ENCODE results near the gene BOLA3.
"Not testable (repeated sequence)": the region's sequence is repeated elsewhere in the genome, so short reads cannot be mapped to it uniquely, and the experiment has no call there.

The BOLA3 gene

DNA sequence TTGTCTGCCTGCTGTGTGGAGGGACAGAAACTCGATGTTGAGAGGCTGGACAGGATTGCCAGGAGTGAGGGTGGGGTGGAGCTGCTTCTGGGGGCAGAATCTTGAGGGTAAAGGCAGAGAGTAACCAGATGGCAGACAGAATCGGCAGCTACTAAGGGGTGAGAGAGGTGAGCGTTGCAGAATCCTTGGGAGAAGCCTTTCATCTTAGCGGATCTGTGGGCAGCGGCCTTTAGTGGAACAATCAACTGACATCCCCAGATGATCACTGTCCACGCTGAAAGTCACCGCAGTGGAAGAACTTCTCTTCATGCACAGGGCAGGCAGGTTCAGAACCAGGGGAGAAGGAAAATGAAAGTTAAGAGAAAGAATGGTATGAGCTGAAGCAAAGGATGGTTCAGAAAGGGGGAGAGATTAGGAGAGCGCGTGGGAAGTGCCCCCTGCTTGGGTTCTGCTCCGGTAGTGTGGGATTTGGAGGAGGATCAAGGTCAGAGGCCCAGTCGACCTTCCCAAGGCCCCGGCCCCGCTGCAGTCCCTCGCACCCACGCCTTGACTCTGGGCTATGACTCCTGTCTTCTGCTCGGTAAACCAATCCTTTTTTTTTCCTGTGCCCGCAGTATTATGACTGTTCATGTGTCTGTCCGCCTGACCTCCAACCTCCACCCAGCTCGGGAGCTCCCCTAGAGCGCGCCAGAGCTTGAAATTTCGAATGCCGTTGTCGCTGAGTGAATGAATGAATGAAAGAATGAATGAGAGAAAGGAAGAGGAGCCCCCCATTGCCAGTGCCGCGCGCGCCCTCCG is 584 bp downstream of the BOLA3 start:
- peak overlapping the region; percentile 92 for H3K9ac ChIP-seq (ENCODE audit: low read depth, low read length)
- no peaks in the 10 kb centered on the region for H3K27me3 ChIP-seq (ENCODE audit: control insufficient read depth, insufficient read depth, low read length)
- no peaks in the 10 kb centered on the region for H3K9me3 ChIP-seq (replicated peaks; ENCODE audit: low read length)
- H3K4me2 ChIP-seq (ENCODE audit: low read length): peak overlapping the region; percentile 98
- peaks cover 17% of the 10 kb centered on the region for H3K4me1 ChIP-seq (ENCODE audit: control insufficient read depth, insufficient read depth, low read length)
- H3K4me3 ChIP-seq (ENCODE audit: low read length): peak overlapping the region; percentile 83
- H3K36me3 ChIP-seq (ENCODE audit: insufficient read depth, low read length): peaks cover 22% of the 10 kb centered on the region

DNA sequence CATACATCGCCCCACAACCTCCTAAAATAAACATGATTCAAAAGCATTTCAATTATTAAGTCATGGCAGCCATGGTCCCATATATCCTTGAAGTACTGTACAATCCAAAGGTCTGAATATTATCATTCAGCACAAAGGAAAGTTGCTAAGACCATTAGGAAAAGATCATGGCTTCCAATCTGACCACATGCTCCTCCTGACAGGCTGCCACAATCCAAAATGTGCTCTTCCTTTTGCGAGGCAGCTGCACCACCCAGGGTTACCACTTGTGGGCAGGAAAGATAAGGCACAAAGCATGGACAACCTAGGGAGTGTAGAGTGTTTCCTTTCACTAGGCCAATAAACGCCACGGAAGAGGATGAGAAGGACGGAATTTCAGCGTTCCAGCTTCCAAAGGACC is 5.4 kb downstream of the BOLA3 start:
- Histone ChIP-seq H3K9ac (ENCODE audit: low read depth, low read length) (no peak overlapping the region), H3K4me2 (ENCODE audit: low read length) (no peak overlapping the region), H3K27me3 (ENCODE audit: control insufficient read depth, insufficient read depth, low read length) (no peaks in the 10 kb centered on the region), H3K4me3 (ENCODE audit: low read length) (no peak overlapping the region), H3K4me1 (ENCODE audit: control insufficient read depth, insufficient read depth, low read length) (peaks cover 8% of the 10 kb centered on the region), H3K9me3 (replicated peaks; ENCODE audit: low read length) (no peaks in the 10 kb centered on the region), H3K36me3 (ENCODE audit: insufficient read depth, low read length) (peaks cover 19% of the 10 kb centered on the region)

DNA sequence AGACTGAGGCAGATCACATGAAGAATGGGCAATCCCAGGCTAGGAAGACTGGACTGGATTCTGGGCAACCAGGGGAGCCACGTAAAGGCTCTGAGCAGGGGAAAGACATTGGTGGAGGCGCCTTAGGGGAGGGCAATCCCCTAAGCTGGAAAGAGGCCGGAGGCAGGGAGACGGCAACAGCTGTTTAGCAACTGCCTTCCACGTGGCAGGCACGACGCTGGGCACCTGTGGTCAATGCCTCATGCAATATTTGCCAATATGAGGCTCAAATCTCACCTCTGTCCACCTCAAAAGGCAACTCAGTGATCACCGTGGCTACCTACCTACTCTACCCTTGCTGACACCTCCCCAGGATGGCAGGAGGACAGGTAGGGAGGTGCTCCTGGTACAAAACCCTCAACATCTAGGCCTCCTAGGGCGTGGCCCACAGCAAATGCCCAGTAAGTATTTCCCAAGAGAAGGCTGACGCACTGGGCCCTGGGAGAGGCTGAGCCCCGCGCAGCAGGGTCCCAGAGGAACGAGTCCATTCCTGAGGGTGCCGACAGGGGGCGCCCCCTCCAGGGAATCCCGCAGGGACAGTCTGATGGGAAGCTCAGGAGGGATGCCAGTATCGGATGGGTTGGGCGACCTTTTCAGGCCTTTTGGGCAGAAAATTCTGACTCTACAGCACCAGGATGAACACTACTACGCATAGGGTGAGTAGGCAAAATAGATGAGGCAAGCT is 8.9 kb downstream of the BOLA3 start:
- Histone ChIP-seq H3K9ac (ENCODE audit: low read depth, low read length) (no peak overlapping the region), H3K4me2 (ENCODE audit: low read length) (no peak overlapping the region), H3K4me3 (ENCODE audit: low read length) (no peak overlapping the region), H3K4me1 (ENCODE audit: control insufficient read depth, insufficient read depth, low read length) (no peaks in the 10 kb centered on the region), H3K9me3 (replicated peaks; ENCODE audit: low read length) (no peaks in the 10 kb centered on the region), H3K27me3 (ENCODE audit: control insufficient read depth, insufficient read depth, low read length) (no peaks in the 10 kb centered on the region), H3K36me3 (ENCODE audit: insufficient read depth, low read length) (peaks cover 24% of the 10 kb centered on the region)

DNA sequence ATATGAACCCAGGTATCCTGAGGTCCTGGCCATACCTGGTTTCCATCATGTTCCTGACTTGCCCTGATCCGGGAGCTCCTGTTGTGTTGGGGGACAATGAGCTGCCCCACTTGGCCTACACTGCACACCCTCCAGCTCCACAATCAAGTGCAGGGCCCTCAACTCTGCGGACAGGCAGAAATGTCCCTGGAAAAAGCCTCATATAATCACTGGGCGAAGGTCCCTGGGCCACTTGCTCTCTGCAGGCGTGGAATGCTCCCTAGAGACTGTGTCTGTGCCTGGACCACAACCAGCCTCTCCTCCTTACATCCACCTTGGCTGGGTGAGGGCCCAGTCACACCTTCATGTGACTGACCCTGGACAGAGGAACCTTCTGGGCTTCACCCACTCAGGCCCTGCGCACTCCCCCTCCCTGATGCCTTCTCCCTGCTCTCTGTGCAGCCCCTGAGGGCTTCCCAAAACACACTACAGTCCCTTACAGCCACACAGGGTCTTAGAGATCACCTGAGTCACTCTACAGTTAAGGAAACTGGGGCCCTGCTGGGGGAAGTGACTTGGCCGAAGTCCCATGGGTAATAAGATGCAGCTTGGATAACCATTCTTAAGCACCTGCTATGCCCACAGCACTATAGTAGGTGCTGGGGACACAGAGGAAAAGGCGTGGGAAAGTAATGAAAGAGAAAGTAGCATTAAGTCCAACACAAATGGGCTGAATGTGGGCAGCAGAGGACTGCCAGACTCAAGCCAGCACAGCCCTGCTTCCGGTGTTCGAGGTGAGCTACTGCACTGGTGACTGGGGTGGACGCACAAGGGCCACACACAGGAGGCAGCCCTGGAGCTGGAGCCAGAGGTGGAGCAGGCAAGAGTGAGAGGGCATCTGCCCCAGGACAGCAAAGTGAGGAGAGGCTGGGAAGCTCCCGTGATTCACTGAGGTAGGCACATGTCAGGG is 9.8 kb downstream of the BOLA3 start:
- H3K27me3 ChIP-seq (ENCODE audit: control insufficient read depth, insufficient read depth, low read length): no peaks in the 10 kb centered on the region
- no peak overlapping the region for H3K9ac ChIP-seq (ENCODE audit: low read depth, low read length)
- H3K36me3 ChIP-seq (ENCODE audit: insufficient read depth, low read length): peaks cover 24% of the 10 kb centered on the region
- no peaks in the 10 kb centered on the region for H3K9me3 ChIP-seq (replicated peaks; ENCODE audit: low read length)
- H3K4me2 ChIP-seq (ENCODE audit: low read length): no peak overlapping the region
- H3K4me1 ChIP-seq (ENCODE audit: control insufficient read depth, insufficient read depth, low read length): no peaks in the 10 kb centered on the region
- no peak overlapping the region for H3K4me3 ChIP-seq (ENCODE audit: low read length)

DNA sequence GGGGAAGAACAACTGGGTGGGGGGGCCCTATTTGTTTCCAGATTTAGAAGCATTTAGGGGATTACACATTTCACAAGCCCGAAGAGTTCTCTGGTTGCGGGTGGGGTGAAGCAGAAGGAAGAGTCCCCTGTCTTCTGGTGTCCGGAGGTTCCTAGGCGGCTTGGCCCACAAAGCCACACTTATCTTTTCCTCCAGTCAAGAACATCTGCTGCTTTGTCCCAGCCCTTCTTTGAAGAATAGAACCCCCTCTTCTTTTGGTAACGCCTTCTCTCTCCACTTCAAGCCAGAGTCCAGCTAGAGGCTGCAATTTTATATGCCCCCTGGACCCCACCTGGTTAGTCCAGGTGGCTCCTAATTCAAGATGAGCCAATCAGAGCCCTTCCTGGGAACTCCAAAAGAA is 15.8 kb downstream of the BOLA3 start:
- H3K27me3 ChIP-seq (ENCODE audit: control insufficient read depth, insufficient read depth, low read length): peaks cover 8% of the 10 kb centered on the region
- H3K36me3 ChIP-seq (ENCODE audit: insufficient read depth, low read length): peaks cover 13% of the 10 kb centered on the region
- no peak overlapping the region for H3K9ac ChIP-seq (ENCODE audit: low read depth, low read length)
- H3K4me1 ChIP-seq (ENCODE audit: control insufficient read depth, insufficient read depth, low read length): no peaks in the 10 kb centered on the region
- no peak overlapping the region for H3K4me2 ChIP-seq (ENCODE audit: low read length)
- no peak overlapping the region for H3K4me3 ChIP-seq (ENCODE audit: low read length)
- H3K9me3 ChIP-seq (replicated peaks; ENCODE audit: low read length): no peaks in the 10 kb centered on the region

DNA sequence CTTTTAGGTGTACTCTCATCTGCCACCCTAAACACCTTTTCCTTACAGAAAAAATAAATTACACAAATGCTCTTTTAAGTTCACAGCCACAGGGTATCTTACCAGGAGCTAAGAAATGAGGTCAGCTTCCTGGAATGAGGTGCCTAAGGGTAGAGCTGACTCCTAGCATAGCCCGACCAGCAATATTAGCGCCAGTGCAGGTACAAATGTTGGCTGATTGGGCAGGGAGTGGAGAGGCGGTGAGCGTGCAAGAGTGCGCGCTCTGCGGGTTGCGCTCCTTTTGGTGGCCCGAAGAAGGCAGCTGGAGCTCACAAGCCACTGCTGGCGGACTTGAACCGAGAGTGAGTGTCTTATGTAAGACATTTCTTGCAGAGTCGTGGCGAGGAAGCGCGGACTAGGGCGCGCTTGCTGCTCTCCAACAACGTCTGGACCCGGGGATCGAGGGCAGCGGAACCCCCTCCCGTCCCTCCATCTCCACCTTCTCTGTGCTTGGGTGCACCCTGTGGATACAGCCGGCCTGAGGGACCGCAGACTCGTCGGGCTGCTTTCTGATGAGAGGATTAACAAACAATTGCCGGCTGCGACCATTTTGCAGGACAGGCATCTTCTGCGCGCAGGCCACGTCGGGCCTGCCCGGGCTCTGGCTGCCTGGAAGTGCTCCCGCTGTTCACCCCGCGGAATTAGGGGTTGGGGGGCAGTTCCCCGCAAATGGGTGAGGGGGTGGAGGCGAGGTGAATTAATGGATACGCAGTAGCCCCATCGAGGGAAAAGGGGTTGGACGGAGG is 17.3 kb downstream of the BOLA3 start:
- Histone ChIP-seq H3K4me2 (ENCODE audit: low read length) (no peak overlapping the region), H3K9ac (ENCODE audit: low read depth, low read length) (no peak overlapping the region), H3K27me3 (ENCODE audit: control insufficient read depth, insufficient read depth, low read length) (peaks cover 8% of the 10 kb centered on the region), H3K4me1 (ENCODE audit: control insufficient read depth, insufficient read depth, low read length) (no peaks in the 10 kb centered on the region), H3K4me3 (ENCODE audit: low read length) (no peak overlapping the region), H3K9me3 (replicated peaks; ENCODE audit: low read length) (no peaks in the 10 kb centered on the region), H3K36me3 (ENCODE audit: insufficient read depth, low read length) (peaks cover 13% of the 10 kb centered on the region)

DNA sequence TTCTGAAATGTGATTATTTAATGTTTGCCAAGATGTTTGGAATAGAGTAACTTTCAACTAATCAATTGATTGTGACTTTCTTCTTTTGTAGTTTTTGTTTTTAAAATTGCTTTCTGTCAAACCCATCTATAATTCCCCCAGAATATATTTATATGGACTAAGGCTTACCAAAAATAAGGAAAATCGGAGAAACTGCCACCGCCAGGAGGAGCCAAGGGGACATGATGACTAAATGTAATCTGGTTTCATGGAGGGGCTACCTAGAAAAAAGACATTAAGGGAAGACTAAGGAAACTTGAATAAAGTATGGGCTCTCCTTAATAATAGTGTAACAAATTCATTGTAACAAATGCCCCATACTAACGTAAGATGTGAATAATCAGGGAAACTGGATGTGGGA is 19.5 kb downstream of the BOLA3 start:
- Histone ChIP-seq H3K9me3 (replicated peaks; ENCODE audit: low read length) (no peaks in the 10 kb centered on the region), H3K36me3 (ENCODE audit: insufficient read depth, low read length) (no peaks in the 10 kb centered on the region), H3K9ac (ENCODE audit: low read depth, low read length) (no peak overlapping the region), H3K4me2 (ENCODE audit: low read length) (no peak overlapping the region), H3K27me3 (ENCODE audit: control insufficient read depth, insufficient read depth, low read length) (peaks cover 8% of the 10 kb centered on the region), H3K4me1 (ENCODE audit: control insufficient read depth, insufficient read depth, low read length) (no peaks in the 10 kb centered on the region), H3K4me3 (ENCODE audit: low read length) (no peak overlapping the region)

DNA sequence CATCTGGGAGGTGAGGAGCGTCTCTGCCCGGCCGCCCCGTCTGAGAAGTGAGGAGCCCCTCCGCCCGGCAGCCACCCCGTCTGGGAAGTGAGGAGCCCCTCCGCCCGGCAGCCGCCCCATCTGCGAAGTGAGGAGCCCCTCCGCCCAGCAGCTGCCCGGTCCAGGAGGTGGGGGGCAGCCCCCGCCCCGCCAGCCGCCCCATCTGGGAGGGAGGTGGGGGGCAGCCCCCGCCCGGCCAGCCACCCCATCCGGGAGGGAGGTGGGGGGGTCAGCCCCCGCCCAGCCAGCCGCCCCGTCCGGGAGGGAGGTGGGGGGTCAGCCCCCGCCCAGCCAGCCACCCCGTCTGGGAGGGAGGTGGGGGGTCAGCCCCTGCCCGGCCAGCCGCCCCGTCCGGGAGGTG is 23.8 kb downstream of the BOLA3 start:
- not testable (repeated sequence) for H3K36me3 ChIP-seq (ENCODE audit: insufficient read depth, low read length); H3K4me2 ChIP-seq (ENCODE audit: low read length); H3K9me3 ChIP-seq (replicated peaks; ENCODE audit: low read length); H3K9ac ChIP-seq (ENCODE audit: low read depth, low read length); H3K4me3 ChIP-seq (ENCODE audit: low read length); H3K4me1 ChIP-seq (ENCODE audit: control insufficient read depth, insufficient read depth, low read length); H3K27me3 ChIP-seq (ENCODE audit: control insufficient read depth, insufficient read depth, low read length)

DNA sequence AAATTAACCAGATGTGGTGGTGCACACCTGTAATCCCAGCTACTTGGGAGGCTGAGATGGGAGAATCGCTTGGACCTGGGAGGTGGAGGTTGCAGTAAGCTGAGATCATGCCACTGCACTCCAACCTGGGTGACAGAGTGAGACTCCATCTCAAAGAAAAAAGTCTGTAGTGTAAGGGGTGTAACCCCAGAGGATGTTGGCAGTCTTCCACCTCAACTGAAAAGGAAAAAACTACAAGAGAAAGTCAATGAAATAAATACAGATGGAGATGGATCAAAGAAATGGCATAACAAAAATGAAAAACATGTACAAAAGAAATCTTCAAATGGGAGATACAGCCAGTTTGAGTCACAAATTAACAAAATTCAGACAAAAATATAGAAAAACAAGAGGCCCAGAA is 25.9 kb downstream of the BOLA3 start:
- not testable (repeated sequence) for H3K36me3 ChIP-seq (ENCODE audit: insufficient read depth, low read length); H3K27me3 ChIP-seq (ENCODE audit: control insufficient read depth, insufficient read depth, low read length); H3K9me3 ChIP-seq (replicated peaks; ENCODE audit: low read length); H3K4me1 ChIP-seq (ENCODE audit: control insufficient read depth, insufficient read depth, low read length); H3K4me2 ChIP-seq (ENCODE audit: low read length); H3K9ac ChIP-seq (ENCODE audit: low read depth, low read length); H3K4me3 ChIP-seq (ENCODE audit: low read length)

DNA sequence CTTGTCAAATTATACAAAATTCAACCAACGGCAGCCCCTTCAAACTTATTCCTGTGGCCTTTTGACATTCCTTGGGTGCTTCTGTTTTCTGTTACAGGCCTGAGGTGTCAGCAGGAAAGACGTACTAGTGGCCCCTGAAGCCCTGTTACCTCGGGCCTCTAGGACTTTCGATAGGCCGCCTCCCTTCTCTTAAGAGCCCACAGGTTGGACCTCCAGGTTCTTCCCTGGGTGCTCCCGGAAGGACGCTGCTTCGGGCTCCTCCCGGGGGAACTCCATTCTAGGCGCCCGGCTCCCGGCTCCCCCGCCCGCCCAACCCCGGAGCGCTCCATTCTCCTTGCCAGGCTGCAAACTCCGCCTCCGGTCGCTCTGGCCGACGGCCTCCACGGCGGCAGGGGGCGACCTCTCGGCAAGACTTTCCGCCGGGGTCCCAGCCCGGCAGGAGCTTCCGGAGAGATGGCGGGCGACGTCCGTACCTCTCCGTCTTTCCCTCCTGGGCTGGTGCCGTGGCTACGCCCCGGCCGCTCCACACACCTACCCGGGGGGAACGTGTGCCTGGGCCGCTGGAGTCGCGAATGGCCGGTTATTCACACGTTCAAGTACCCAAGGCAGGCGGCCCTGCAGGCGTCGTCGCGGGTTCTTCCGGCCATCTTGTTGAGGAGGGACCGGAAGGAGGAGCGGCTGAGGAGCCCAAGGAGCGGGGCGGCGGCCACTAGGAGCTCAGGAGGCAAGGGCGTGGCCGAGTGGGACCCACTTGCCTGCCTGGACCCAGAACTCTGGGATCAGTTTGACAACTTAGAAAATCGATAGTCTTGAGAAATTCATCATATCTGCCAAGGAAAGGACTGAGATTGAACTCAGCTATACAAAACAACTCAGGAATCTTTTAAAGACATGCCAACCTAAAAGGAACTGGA is 27.5 kb downstream of the BOLA3 start:
- H3K4me3 ChIP-seq (ENCODE audit: low read length): peak overlapping the region; percentile 94
- H3K4me2 ChIP-seq (ENCODE audit: low read length): peak overlapping the region; percentile 84
- peaks cover 9% of the 10 kb centered on the region for H3K4me1 ChIP-seq (ENCODE audit: control insufficient read depth, insufficient read depth, low read length)
- H3K27me3 ChIP-seq (ENCODE audit: control insufficient read depth, insufficient read depth, low read length): no peaks in the 10 kb centered on the region
- H3K36me3 ChIP-seq (ENCODE audit: insufficient read depth, low read length): no peaks in the 10 kb centered on the region
- H3K9me3 ChIP-seq (replicated peaks; ENCODE audit: low read length): peaks cover 3% of the 10 kb centered on the region
- peak overlapping the region; percentile 89 for H3K9ac ChIP-seq (ENCODE audit: low read depth, low read length)
